Loucy (cell line): Measurements from ENCODE around the gene PER2.
A peak's percentile ranks its signal among the peaks of the same experiment; 100 is the strongest.

ENCODE experiments used
- H2AFZ ChIP-seq: fragments of 200-600 bp; sonication (generic); 2 replicates; pipeline ENCODE4 v1.6.0; 2016; ENCODE audit warnings: antibody characterized with exemption, mild to moderate bottlenecking, low read length, moderate library complexity
- H3F3A ChIP-seq: fragments of 200-600 bp; 2 replicates; pipeline ENCODE4 v1.6.0; 2016; ENCODE audit warnings: antibody characterized with exemption, low read depth, mild to moderate bottlenecking
- H3K27me3 ChIP-seq: fragments of 200-600 bp; sonication (generic); 2 replicates; pipeline ENCODE4 v1.6.1; 2014; ENCODE audit warnings: low read length, mild to moderate bottlenecking; ENCODE audit not compliant: insufficient read depth, poor library complexity, severe bottlenecking
- H3K36me3 ChIP-seq: fragments of 200-600 bp; sonication (generic); 2 replicates; pipeline ENCODE4 v1.6.1; 2016; ENCODE audit warnings: low read length; ENCODE audit not compliant: insufficient read depth
- H3K4me1 ChIP-seq: fragments of 200-600 bp; sonication (generic); 2 replicates; pipeline ENCODE4 v1.5.1; 2014; ENCODE audit warnings: low read length, mild to moderate bottlenecking; ENCODE audit not compliant: insufficient read depth, poor library complexity, severe bottlenecking
- H3K4me2 ChIP-seq: fragments of 200-600 bp; sonication (generic); 2 replicates; pipeline ENCODE4 v1.6.0; 2014; ENCODE audit warnings: antibody characterized with exemption, low read length, low read depth, mild to moderate bottlenecking; ENCODE audit not compliant: poor library complexity, severe bottlenecking
- H3K4me3 ChIP-seq: fragments of 200-600 bp; sonication (generic); 2 replicates; pipeline ENCODE4 v1.5.1; 2014; ENCODE audit warnings: low read length, mild to moderate bottlenecking, mixed read lengths; ENCODE audit not compliant: poor library complexity, severe bottlenecking
- H3K79me2 ChIP-seq: fragments of 200-600 bp; sonication (generic); 2 replicates; pipeline ENCODE4 v1.6.1; 2014; ENCODE audit warnings: low read length; ENCODE audit not compliant: insufficient read depth
- H3K9ac ChIP-seq: fragments of 200-600 bp; sonication (generic); 2 replicates; pipeline ENCODE4 v1.6.0; 2014; ENCODE audit warnings: mild to moderate bottlenecking, low read depth, low read length, moderate library complexity; ENCODE audit not compliant: poor library complexity, severe bottlenecking
- H3K9me2 ChIP-seq: fragments of 200-600 bp; sonication (generic); replicated peaks from 2 replicates; pipeline ENCODE4 v1.6.1; 2016; ENCODE audit warnings: low read depth, low read length, mixed read lengths
- H3K9me3 ChIP-seq: fragments of 200-600 bp; sonication (generic); 2 replicates; pipeline ENCODE4 v1.6.1; 2014; ENCODE audit warnings: mild to moderate bottlenecking, antibody characterized with exemption, low read length, low read depth; ENCODE audit not compliant: insufficient read depth
- H4K20me1 ChIP-seq: fragments of 200-600 bp; sonication (generic); 2 replicates; pipeline ENCODE4 v1.6.0; 2014; ENCODE audit warnings: antibody characterized with exemption, low read length, mild to moderate bottlenecking; ENCODE audit not compliant: insufficient read depth, poor library complexity, severe bottlenecking
- CTCF ChIP-seq: fragments of 200-600 bp; sonication (generic); conservative IDR thresholded peaks from 2 replicates; pipeline ENCODE4 v1.5.1; 2014; ENCODE audit warnings: mild to moderate bottlenecking, antibody characterized with exemption, low read length
- EZH2phosphoT487 ChIP-seq: fragments of 200-600 bp; IDR thresholded peaks from 2 replicates; pipeline ENCODE4 v1.6.1; 2018; ENCODE audit warnings: antibody characterized with exemption, mild to moderate bottlenecking, moderate library complexity, borderline replicate concordance

PER2 gene

GRCh38 chr2:238306672-238306998, 18.2 kb upstream of the PER2 start:
- H3F3A ChIP-seq = no peaks in the 10 kb centered on the region
- H3K4me1 ChIP-seq = no peaks in the 10 kb centered on the region
- no peaks in the 10 kb centered on the region for H3K36me3 ChIP-seq
- no peaks in the 10 kb centered on the region for H3K9me2 ChIP-seq
- no peak overlapping the region for H3K9ac ChIP-seq
- no peak overlapping the region for H3K4me2 ChIP-seq
- no peak overlapping the region for H3K4me3 ChIP-seq
- H3K9me3 ChIP-seq = no peaks in the 10 kb centered on the region
- H3K79me2 ChIP-seq = no peaks in the 10 kb centered on the region
- no peak overlapping the region for H2AFZ ChIP-seq
- no peaks in the 10 kb centered on the region for H4K20me1 ChIP-seq
- no peaks in the 10 kb centered on the region for H3K27me3 ChIP-seq
- TF ChIP-seq CTCF = no peak
- TF ChIP-seq EZH2phosphoT487 = no peak

- Histone ChIP-seq H3K36me3 (no peaks in the 10 kb centered on the region), H3K9me2 (no peaks in the 10 kb centered on the region), H2AFZ (no peak overlapping the region), H3K4me3 (no peak overlapping the region), H3K79me2 (no peaks in the 10 kb centered on the region), H3K4me2 (no peak overlapping the region), H4K20me1 (no peaks in the 10 kb centered on the region), H3K4me1 (no peaks in the 10 kb centered on the region), H3F3A (no peaks in the 10 kb centered on the region), H3K9me3 (no peaks in the 10 kb centered on the region), H3K27me3 (no peaks in the 10 kb centered on the region), H3K9ac (no peak overlapping the region)
- TF ChIP-seq EZH2phosphoT487 = no peak
- no peak for TF ChIP-seq CTCF
Observed at GRCh38 chr2:238305965-238306671, 17.7 kb upstream of the PER2 start.

GRCh38 chr2:238305092-238305862, 16.9 kb upstream of the PER2 start:
- Histone ChIP-seq H3K9me3 (no peaks in the 10 kb centered on the region), H3K4me1 (no peaks in the 10 kb centered on the region), H4K20me1 (no peaks in the 10 kb centered on the region), H3K79me2 (no peaks in the 10 kb centered on the region), H3F3A (no peaks in the 10 kb centered on the region), H3K36me3 (no peaks in the 10 kb centered on the region), H3K9me2 (no peaks in the 10 kb centered on the region), H3K4me3 (no peak overlapping the region), H2AFZ (no peak overlapping the region), H3K27me3 (no peaks in the 10 kb centered on the region), H3K9ac (no peak overlapping the region), H3K4me2 (no peak overlapping the region)
- no peak for TF ChIP-seq EZH2phosphoT487
- peak; percentile 51 for TF ChIP-seq CTCF
